Endothelial cell of umbilical vein (primary cell): Measurements from ENCODE around the gene MAML2. TPM values are rescaled to one million over a fixed set of nuclear protein-coding genes. Genes with fewer than 3 reads are reported as not detected.

ENCODE experiments used
- BruUV-seq: library from RNA; stranded (reverse); fragments of 400-500 nt; replicated peaks from 2 replicates; lab custom pipeline; 2021; lab: Mats Ljungman, UMichigan
- CTCF ChIA-PET: fragments of 300-600, 350-600 bp; sonication (Branson Sonifier 250); formaldehyde crosslinking; loops from one replicate; lab custom pipeline; 2021; ENCODE audit warnings: antibody characterized with exemption, inconsistent platforms; lab: Charles Lee
- POLR2A ChIA-PET: fragments of 300-600, 350-600 bp; sonication (Branson Sonifier 250); formaldehyde crosslinking; loops from one replicate; lab custom pipeline; 2021; ENCODE audit warnings: antibody characterized with exemption, inconsistent platforms; lab: Charles Lee
- DNase-seq: peaks from one replicate; pipeline ENCODE4 v3.0.0-alpha.2; 2011; ENCODE audit warnings: low read depth, low spot score
- FAIRE-seq: peaks from 2 replicates; lab custom pipeline; 2011; peaks lifted over from hg19 to GRCh38; lab: Jason Lieb, UNC
- H2AFZ ChIP-seq: 2 replicates; pipeline ENCODE4 v1.6.0; 2012; ENCODE audit warnings: low read depth, low read length, control low read depth, inconsistent platforms
- H3K27ac ChIP-seq: 2 replicates; pipeline ENCODE4 v1.5.1; 2011; ENCODE audit warnings: low read depth, mild to moderate bottlenecking, control low read depth, low read length, moderate library complexity; ENCODE audit not compliant: insufficient read depth
- H3K27me3 ChIP-seq, 2 experiments: 2 replicates each; pipeline versions ENCODE4 v1.6.0 to v1.6.1; 2011; ENCODE audit warnings: low read length in 2 of 2, mixed read lengths in 1 of 2; ENCODE audit not compliant: control insufficient read depth in 2 of 2, insufficient read depth in 2 of 2
- H3K36me3 ChIP-seq, 2 experiments: 2 replicates in 1 of 2; 3 replicates in 1 of 2; pipeline ENCODE4 v1.5.1; 2011; ENCODE audit warnings: low read length in 2 of 2, mild to moderate bottlenecking in 1 of 2, moderate library complexity in 1 of 2; ENCODE audit not compliant: control insufficient read depth in 2 of 2, insufficient read depth in 2 of 2; ENCODE audit errors: extremely low read depth in 1 of 2
- H3K4me1 ChIP-seq: 3 replicates; pipeline ENCODE4 v1.5.1; 2011; ENCODE audit warnings: mild to moderate bottlenecking, low read length; ENCODE audit not compliant: control insufficient read depth, insufficient read depth; ENCODE audit errors: extremely low read depth
- H3K4me2 ChIP-seq: 2 replicates; pipeline ENCODE4 v1.6.1; 2011; ENCODE audit warnings: low read length, control low read depth, mixed read lengths; ENCODE audit not compliant: insufficient read depth
- H3K4me3 ChIP-seq, 3 experiments: fragments of 200-600 bp in 1 of 3; sonication (generic), shearing (Covaris generic) in 1 of 3; replicated peaks in 1 of 3; 2 replicates each; pipeline ENCODE4 v1.5.1; 2011 to 2016; ENCODE audit warnings: control low read depth in 3 of 3, low read length in 3 of 3, mild to moderate bottlenecking in 2 of 3, inconsistent platforms in 1 of 3, low read depth in 1 of 3, moderate library complexity in 1 of 3; ENCODE audit not compliant: insufficient read depth in 1 of 3
- H3K79me2 ChIP-seq: 2 replicates; pipeline ENCODE4 v1.6.0; 2012; ENCODE audit warnings: low read length, inconsistent platforms; ENCODE audit not compliant: control insufficient read depth, insufficient read depth
- H3K9ac ChIP-seq: replicated peaks from 2 replicates; pipeline ENCODE3; 2011; ENCODE audit warnings: low read length, control low read depth; ENCODE audit not compliant: insufficient read depth; ENCODE audit errors: extremely low read depth
- H3K9me1 ChIP-seq: replicated peaks from 3 replicates; pipeline ENCODE4 v1.6.0; 2011; ENCODE audit warnings: mild to moderate bottlenecking, low read length; ENCODE audit not compliant: control insufficient read depth, insufficient read depth; ENCODE audit errors: extremely low read depth
- H3K9me3 ChIP-seq: replicated peaks from 2 replicates; pipeline ENCODE4 v1.5.1; 2012; ENCODE audit warnings: low read length, inconsistent platforms; ENCODE audit not compliant: control insufficient read depth, insufficient read depth
- H4K20me1 ChIP-seq: replicated peaks from 2 replicates; pipeline ENCODE3; 2011; ENCODE audit warnings: mild to moderate bottlenecking, low read length; ENCODE audit not compliant: control insufficient read depth, insufficient read depth; ENCODE audit errors: extremely low read depth
- EZH2 ChIP-seq: IDR thresholded peaks from 2 replicates; pipeline ENCODE4 v1.6.1; 2012; ENCODE audit warnings: borderline replicate concordance, low read depth, mild to moderate bottlenecking, moderate library complexity, low read length, inconsistent platforms; ENCODE audit not compliant: severe bottlenecking
- FOS ChIP-seq: IDR thresholded peaks from 2 replicates; pipeline ENCODE4 v1.6.1; 2011; ENCODE audit warnings: mild to moderate bottlenecking, low read length, moderate library complexity, borderline replicate concordance; ENCODE audit not compliant: insufficient read depth
- GATA2 ChIP-seq: IDR thresholded peaks from 2 replicates; pipeline ENCODE4 v1.7.0; 2011; ENCODE audit warnings: low read depth, mild to moderate bottlenecking, moderate library complexity, mixed read lengths, low read length; ENCODE audit not compliant: insufficient read length, insufficient read depth
- JUN ChIP-seq: IDR thresholded peaks from 2 replicates; pipeline ENCODE4 v1.6.1; 2011; ENCODE audit warnings: borderline replicate concordance, low read depth; ENCODE audit not compliant: insufficient read length, insufficient read depth
- MYC ChIP-seq: IDR thresholded peaks from one replicate; pipeline ENCODE4 v1.6.1; 2011; ENCODE audit warnings: mild to moderate bottlenecking, low read depth, low read length
- POLR2A ChIP-seq: IDR thresholded peaks from 2 replicates; pipeline ENCODE4 v1.6.1; 2012; ENCODE audit warnings: low read depth, mild to moderate bottlenecking, control low read depth, low read length
- POLR2AphosphoS5 ChIP-seq: IDR thresholded peaks from 2 replicates; pipeline ENCODE4 v1.6.1; 2012; ENCODE audit warnings: low read depth, mild to moderate bottlenecking, control low read depth, low read length, moderate library complexity; ENCODE audit not compliant: insufficient read depth
- dilution Hi-C: fragments of 300-500 bp; cut with MboI; formaldehyde crosslinking; loops from one replicate; pipeline ENCODE4 v1.15.0; 2019; ENCODE audit warnings: low sequenced_read_pairs; ENCODE audit not compliant: extremely low pct_ligation_motif_present
- intact Hi-C: fragments of 100-400 bp; cut with micrococcal nuclease; formaldehyde crosslinking; loops from one replicate; pipeline ENCODE4 v1.10.0; 2022
- polyA plus RNA-seq, 4 experiments: library from polyadenylated mRNA; depleted of rRNA in 3 of 4; stranded (reverse) in 3 of 4; unstranded in 1 of 4; fragments of >200 nt; gene quantifications; 2 replicates each; pipeline versions ENCODE4 v1.2.1 to v1.2.3, GENCODE V29; 2011 to 2012; ENCODE audit warnings: missing spikeins in 1 of 4
- total RNA-seq: library from RNA; stranded (reverse); gene quantifications from 2 replicates; pipeline ENCODE4 v1.2.3, GENCODE V29; 2021
- TF ChIP-seq, protein P1 (sequence below), 2 donors: IDR thresholded peaks; 1 replicate in 1 of 2; 2 replicates in 1 of 2; pipeline ENCODE4 v1.5.1; 2011; ENCODE audit warnings: low read length in 2 of 2, mild to moderate bottlenecking in 2 of 2, moderate library complexity in 2 of 2, control low read depth in 1 of 2, inconsistent platforms in 1 of 2, low read depth in 1 of 2; ENCODE audit not compliant: insufficient read depth in 1 of 2; ENCODE audit errors: extremely low read depth in 1 of 2
- TF ChIP-seq, protein P2 (sequence below): IDR thresholded peaks from 2 replicates; pipeline ENCODE4 v1.6.1; 2011; ENCODE audit not compliant: insufficient read depth, insufficient read length

The MAML2 gene
- total and polyA plus RNA-seq, 2 donors (not counting 3 experiments of a cell fraction or from before 2014, with no cell fraction given): 12.4 to 16.8 TPM

DNA sequence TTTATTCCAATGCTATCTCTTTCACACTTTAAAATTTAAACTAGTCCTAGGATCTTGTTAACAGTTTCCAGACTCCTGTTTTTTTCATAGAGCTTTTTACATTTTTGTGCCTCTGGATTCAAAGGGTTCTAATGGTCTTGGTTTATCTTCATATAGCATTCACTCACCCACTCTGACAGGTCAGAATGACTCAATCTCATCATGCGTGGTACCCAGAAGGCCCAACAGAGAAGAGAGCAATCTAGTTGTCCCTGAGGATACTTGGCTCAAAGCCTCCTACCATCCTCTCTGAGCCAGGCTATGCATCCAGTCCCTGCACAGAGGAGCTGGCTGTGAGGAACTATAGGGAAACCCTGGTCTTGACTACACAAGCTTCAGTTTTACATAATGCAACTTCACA, 27.5 kb downstream of the MAML2 start:
- DNase-seq: no peak
- Histone ChIP-seq H2AFZ (no peak overlapping the region), H3K79me2 (peaks cover 17% of the 10 kb centered on the region), H3K4me2 (no peak overlapping the region), H3K36me3 (no peaks in the 10 kb centered on the region), H3K4me3 (no peak overlapping the region), H3K27ac (no peak overlapping the region), H3K9ac (no peak overlapping the region), H4K20me1 (no peaks in the 10 kb centered on the region), H3K9me3 (no peaks in the 10 kb centered on the region), H3K9me1 (no peaks in the 10 kb centered on the region), H3K27me3 (no peaks in the 10 kb centered on the region), H3K4me1 (peaks cover 62% of the 10 kb centered on the region)
- intact Hi-C loops: loop anchor here (2.0 kb wide), 1 partner anchor 61 kb away; no protein-coding TSS in a partner anchor
- CTCF ChIA-PET: interaction anchor here (2.0 to 10.5 kb wide), 2 partner anchors 17 to 24 kb away, joined by 6 to 156 read pairs; partner anchors contain the start of gene MAML2
- TF ChIP-seq FOS (no peak), JUN (no peak), EZH2 (no peak), POLR2AphosphoS5 (no peak), POLR2A (no peak), MYC (no peak), GATA2 (no peak)
- TF ChIP-seq, protein P1, sequence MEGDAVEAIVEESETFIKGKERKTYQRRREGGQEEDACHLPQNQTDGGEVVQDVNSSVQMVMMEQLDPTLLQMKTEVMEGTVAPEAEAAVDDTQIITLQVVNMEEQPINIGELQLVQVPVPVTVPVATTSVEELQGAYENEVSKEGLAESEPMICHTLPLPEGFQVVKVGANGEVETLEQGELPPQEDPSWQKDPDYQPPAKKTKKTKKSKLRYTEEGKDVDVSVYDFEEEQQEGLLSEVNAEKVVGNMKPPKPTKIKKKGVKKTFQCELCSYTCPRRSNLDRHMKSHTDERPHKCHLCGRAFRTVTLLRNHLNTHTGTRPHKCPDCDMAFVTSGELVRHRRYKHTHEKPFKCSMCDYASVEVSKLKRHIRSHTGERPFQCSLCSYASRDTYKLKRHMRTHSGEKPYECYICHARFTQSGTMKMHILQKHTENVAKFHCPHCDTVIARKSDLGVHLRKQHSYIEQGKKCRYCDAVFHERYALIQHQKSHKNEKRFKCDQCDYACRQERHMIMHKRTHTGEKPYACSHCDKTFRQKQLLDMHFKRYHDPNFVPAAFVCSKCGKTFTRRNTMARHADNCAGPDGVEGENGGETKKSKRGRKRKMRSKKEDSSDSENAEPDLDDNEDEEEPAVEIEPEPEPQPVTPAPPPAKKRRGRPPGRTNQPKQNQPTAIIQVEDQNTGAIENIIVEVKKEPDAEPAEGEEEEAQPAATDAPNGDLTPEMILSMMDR (IDR thresholded peaks at IDR 0.05; ENCODE audit: extremely low read depth in 1 of 2, insufficient read depth in 1 of 2, low read depth in 1 of 2, low read length in 2 of 2): no peak
- TF ChIP-seq, protein P2, sequence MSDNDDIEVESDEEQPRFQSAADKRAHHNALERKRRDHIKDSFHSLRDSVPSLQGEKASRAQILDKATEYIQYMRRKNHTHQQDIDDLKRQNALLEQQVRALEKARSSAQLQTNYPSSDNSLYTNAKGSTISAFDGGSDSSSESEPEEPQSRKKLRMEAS: no peak
- no peak for FAIRE-seq
- dilution Hi-C loops: no loop called here
- POLR2A ChIA-PET: no interaction called here
- no TSS peak for BruUV-seq
